Measurements from ENCODE around the gene SLC45A3. TPM values are rescaled to one million over a fixed set of nuclear protein-coding genes. Genes with fewer than 3 reads are reported as not detected.

The SLC45A3 gene
- total RNA-seq, 1 donor from 2014 or later = 2.9 TPM

GRCh38 chr1:205678286-205679111 is 1.8 kb downstream of the SLC45A3 start:
- H3K4me3 Mint-ChIP-seq (ENCODE audit: unreplicated experiment) = peak overlapping the region; percentile 78
- no peak for TF ChIP-seq CTCF (IDR thresholded peaks at IDR 0.05)
- DNase-seq (ENCODE audit: low spot score) = no peak
- H3K4me1 Mint-ChIP-seq (ENCODE audit: low read depth) = peaks cover 21% of the 10 kb centered on the region
- peak overlapping the region; percentile 74 for H3K27ac Mint-ChIP-seq (ENCODE audit: unreplicated experiment)
- no peaks in the 10 kb centered on the region for H3K9me3 Mint-ChIP-seq (ENCODE audit: low read depth)
- no peaks in the 10 kb centered on the region for H3K27me3 Mint-ChIP-seq (ENCODE audit: low read depth)
- no peaks in the 10 kb centered on the region for H3K36me3 Mint-ChIP-seq (ENCODE audit: low read depth)

GRCh38 chr1:205677167-205677566 is 3.1 kb downstream of the SLC45A3 start:
- TF ChIP-seq CTCF (IDR thresholded peaks at IDR 0.05) = no peak
- Mint-ChIP-seq H3K4me1 (ENCODE audit: low read depth) (peaks cover 21% of the 10 kb centered on the region), H3K27me3 (ENCODE audit: low read depth) (no peaks in the 10 kb centered on the region), H3K4me3 (ENCODE audit: unreplicated experiment) (no peak overlapping the region), H3K36me3 (ENCODE audit: low read depth) (no peaks in the 10 kb centered on the region), H3K27ac (ENCODE audit: unreplicated experiment) (no peak overlapping the region), H3K9me3 (ENCODE audit: low read depth) (no peaks in the 10 kb centered on the region)
- DNase-seq (ENCODE audit: low spot score) = no peak

- H3K27ac Mint-ChIP-seq (ENCODE audit: unreplicated experiment) = no peak overlapping the region
- H3K9me3 Mint-ChIP-seq (ENCODE audit: low read depth) = no peaks in the 10 kb centered on the region
- H3K36me3 Mint-ChIP-seq (ENCODE audit: low read depth) = no peaks in the 10 kb centered on the region
- peaks cover 21% of the 10 kb centered on the region for H3K4me1 Mint-ChIP-seq (ENCODE audit: low read depth)
- DNase-seq (ENCODE audit: low spot score) = no peak
- H3K27me3 Mint-ChIP-seq (ENCODE audit: low read depth) = no peaks in the 10 kb centered on the region
- TF ChIP-seq CTCF (IDR thresholded peaks at IDR 0.05) = no peak
- no peak overlapping the region for H3K4me3 Mint-ChIP-seq (ENCODE audit: unreplicated experiment)
These were observed 3.7 kb downstream of the SLC45A3 start for GRCh38 chr1:205676597-205676996.

GRCh38 chr1:205676002-205676401 is 4.3 kb downstream of the SLC45A3 start:
- Mint-ChIP-seq H3K4me1 (ENCODE audit: low read depth) (peaks cover 21% of the 10 kb centered on the region), H3K4me3 (ENCODE audit: unreplicated experiment) (no peak overlapping the region), H3K27ac (ENCODE audit: unreplicated experiment) (peak overlapping the region; percentile 25), H3K36me3 (ENCODE audit: low read depth) (no peaks in the 10 kb centered on the region), H3K27me3 (ENCODE audit: low read depth) (no peaks in the 10 kb centered on the region), H3K9me3 (ENCODE audit: low read depth) (no peaks in the 10 kb centered on the region)
- DNase-seq (ENCODE audit: low spot score) = no peak
- no peak for TF ChIP-seq CTCF (IDR thresholded peaks at IDR 0.05)

- no peak for DNase-seq (ENCODE audit: low spot score)
- Mint-ChIP-seq H3K9me3 (ENCODE audit: low read depth) (no peaks in the 10 kb centered on the region), H3K4me3 (ENCODE audit: unreplicated experiment) (no peak overlapping the region), H3K27me3 (ENCODE audit: low read depth) (no peaks in the 10 kb centered on the region), H3K27ac (ENCODE audit: unreplicated experiment) (no peak overlapping the region), H3K36me3 (ENCODE audit: low read depth) (no peaks in the 10 kb centered on the region), H3K4me1 (ENCODE audit: low read depth) (peaks cover 16% of the 10 kb centered on the region)
- no peak for TF ChIP-seq CTCF (IDR thresholded peaks at IDR 0.05)
These were observed 5.1 kb downstream of the SLC45A3 start for GRCh38 chr1:205675247-205675646.
